ENCODE data around the gene TNFRSF1B.

TNFRSF1B gene

GRCh38 chr1:12141163-12141850 is 25.5 kb upstream of the TNFRSF1B start:
- in situ Hi-C loops (cut with HindIII; ENCODE audit: low sequenced_read_pairs): no loop called here

GRCh38 chr1:12142141-12142823 is 24.5 kb upstream of the TNFRSF1B start:
- in situ Hi-C loops (cut with HindIII; ENCODE audit: low sequenced_read_pairs): no loop called here

GRCh38 chr1:12142891-12143630 is 23.7 kb upstream of the TNFRSF1B start:
- in situ Hi-C loops (cut with HindIII; ENCODE audit: low sequenced_read_pairs): no loop called here

- in situ Hi-C loops (cut with HindIII; ENCODE audit: low sequenced_read_pairs): no loop called here
Observed at GRCh38 chr1:12143631-12144155, 23.1 kb upstream of the TNFRSF1B start.

- in situ Hi-C loops (cut with HindIII; ENCODE audit: low sequenced_read_pairs): no loop called here
Observed at GRCh38 chr1:12144236-12144635, 22.6 kb upstream of the TNFRSF1B start.

- in situ Hi-C loops (cut with HindIII; ENCODE audit: low sequenced_read_pairs): no loop called here
Observed at GRCh38 chr1:12144969-12145368, 21.8 kb upstream of the TNFRSF1B start.

- in situ Hi-C loops (cut with HindIII; ENCODE audit: low sequenced_read_pairs): no loop called here
Observed at GRCh38 chr1:12145616-12146342, 21.0 kb upstream of the TNFRSF1B start.

GRCh38 chr1:12146343-12147112 is 20.3 kb upstream of the TNFRSF1B start:
- in situ Hi-C loops (cut with HindIII; ENCODE audit: low sequenced_read_pairs): no loop called here

- in situ Hi-C loops (cut with HindIII; ENCODE audit: low sequenced_read_pairs): no loop called here
Observed at GRCh38 chr1:12147201-12147701, 19.5 kb upstream of the TNFRSF1B start.

- in situ Hi-C loops (cut with HindIII; ENCODE audit: low sequenced_read_pairs): no loop called here
Observed at GRCh38 chr1:12148160-12148957, 18.4 kb upstream of the TNFRSF1B start.

- in situ Hi-C loops (cut with HindIII; ENCODE audit: low sequenced_read_pairs): no loop called here
Observed at GRCh38 chr1:12148958-12149790, 17.6 kb upstream of the TNFRSF1B start.

- in situ Hi-C loops (cut with HindIII; ENCODE audit: low sequenced_read_pairs): no loop called here
Observed at GRCh38 chr1:12149791-12150175, 17.0 kb upstream of the TNFRSF1B start.

GRCh38 chr1:12150456-12151200 is 16.2 kb upstream of the TNFRSF1B start:
- in situ Hi-C loops (cut with HindIII; ENCODE audit: low sequenced_read_pairs): no loop called here

- in situ Hi-C loops (cut with HindIII; ENCODE audit: low sequenced_read_pairs): no loop called here
Observed at GRCh38 chr1:12151465-12151864, 15.3 kb upstream of the TNFRSF1B start.

GRCh38 chr1:12152113-12152891 is 14.5 kb upstream of the TNFRSF1B start:
- in situ Hi-C loops (cut with HindIII; ENCODE audit: low sequenced_read_pairs): no loop called here

GRCh38 chr1:12153181-12153785 is 13.5 kb upstream of the TNFRSF1B start:
- in situ Hi-C loops (cut with HindIII; ENCODE audit: low sequenced_read_pairs): no loop called here

Data from endothelial cell of hepatic sinusoid (primary cell).